ENCODE results near the gene CNKSR3.

Gene CNKSR3

GRCh38 chr6:154502553-154502952, 7.9 kb downstream of the CNKSR3 start:
- no peak for DNase-seq (ENCODE audit: low read depth in 2 of 2)

GRCh38 chr6:154501578-154501868, 9.0 kb downstream of the CNKSR3 start:
- DNase-seq (ENCODE audit: low read depth in 2 of 2), result no peak

GRCh38 chr6:154500769-154501577, 9.5 kb downstream of the CNKSR3 start:
- no peak for DNase-seq (ENCODE audit: low read depth in 2 of 2)

GRCh38 chr6:154499855-154500589, 10.5 kb downstream of the CNKSR3 start:
- DNase-seq (ENCODE audit: low read depth in 2 of 2), result no peak

GRCh38 chr6:154498340-154498934, 12.0 kb downstream of the CNKSR3 start:
- DNase-seq (ENCODE audit: low read depth in 2 of 2), result no peak

GRCh38 chr6:154496793-154497517, 13.5 kb downstream of the CNKSR3 start:
- DNase-seq (ENCODE audit: low read depth in 2 of 2), result no peak

- DNase-seq (ENCODE audit: low read depth in 2 of 2), result no peak
These were observed 14.3 kb downstream of the CNKSR3 start for GRCh38 chr6:154496186-154496585.

- DNase-seq (ENCODE audit: low read depth in 2 of 2), result no peak
These were observed 15.7 kb downstream of the CNKSR3 start for GRCh38 chr6:154494592-154495311.

GRCh38 chr6:154491567-154492470, 18.7 kb downstream of the CNKSR3 start:
- DNase-seq (ENCODE audit: low read depth in 2 of 2), result no peak

- no peak for DNase-seq (ENCODE audit: low read depth in 2 of 2)
These were observed 20.7 kb downstream of the CNKSR3 start for GRCh38 chr6:154489822-154490221.

- DNase-seq (ENCODE audit: low read depth in 2 of 2), result no peak
These were observed 21.6 kb downstream of the CNKSR3 start for GRCh38 chr6:154488802-154489437.

- no peak for DNase-seq (ENCODE audit: low read depth in 2 of 2)
These were observed 22.3 kb downstream of the CNKSR3 start for GRCh38 chr6:154488248-154488593.

- no peak for DNase-seq (ENCODE audit: low read depth in 2 of 2)
These were observed 22.9 kb downstream of the CNKSR3 start for GRCh38 chr6:154487367-154488247.

GRCh38 chr6:154485815-154486214, 24.7 kb downstream of the CNKSR3 start:
- no peak for DNase-seq (ENCODE audit: low read depth in 2 of 2)

- no peak for DNase-seq (ENCODE audit: low read depth in 2 of 2)
These were observed 25.5 kb downstream of the CNKSR3 start for GRCh38 chr6:154484942-154485341.

GRCh38 chr6:154482858-154483257, 27.6 kb downstream of the CNKSR3 start:
- no peak for DNase-seq (ENCODE audit: low read depth in 2 of 2)

- DNase-seq (ENCODE audit: low read depth in 2 of 2), result no peak
These were observed 28.9 kb downstream of the CNKSR3 start for GRCh38 chr6:154481521-154482013.

GRCh38 chr6:154479771-154480639, 30.5 kb downstream of the CNKSR3 start:
- no peak for DNase-seq (ENCODE audit: low read depth in 2 of 2)

All from stimulated activated CD4-positive, alpha-beta T cell treated with anti-CD3 and anti-CD28 coated beads, Interleukin-12 subunit alpha, Interleukin-12 subunit beta, amount 100 ng/mL, for 24 hours (primary cell).